Stimulated activated CD8-positive, alpha-beta memory T cell treated with anti-CD3 and anti-CD28 coated beads, Interleukin-7, amount 100 ng/mL, for 24 hours (primary cell): ENCODE data around the gene YEATS2.

Source experiments
- DNase-seq: peaks from one replicate; pipeline ENCODE4 v3.0.0-alpha.2; 2020; ENCODE audit warnings: low read depth

YEATS2 gene

DNA sequence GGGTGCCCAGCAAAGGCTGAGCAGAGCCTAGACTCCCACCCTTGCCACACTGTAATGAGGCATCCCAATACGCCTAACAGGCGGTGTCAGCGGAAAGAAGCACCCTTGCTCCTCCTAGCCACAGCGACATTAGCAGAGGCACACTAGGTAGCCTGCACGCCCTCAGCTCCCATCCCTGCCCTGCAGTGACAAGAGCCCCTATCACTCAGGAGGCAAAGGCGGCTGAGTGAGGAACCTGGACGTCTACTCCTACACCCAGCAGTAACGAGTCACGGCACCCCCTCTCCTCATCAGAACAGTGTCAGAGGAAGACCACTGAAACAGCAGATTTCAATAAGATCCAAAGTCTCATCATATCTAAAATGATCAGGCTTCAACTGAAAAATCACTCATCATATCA is 139.8 kb downstream of the YEATS2 start:
- no peak for DNase-seq

DNA sequence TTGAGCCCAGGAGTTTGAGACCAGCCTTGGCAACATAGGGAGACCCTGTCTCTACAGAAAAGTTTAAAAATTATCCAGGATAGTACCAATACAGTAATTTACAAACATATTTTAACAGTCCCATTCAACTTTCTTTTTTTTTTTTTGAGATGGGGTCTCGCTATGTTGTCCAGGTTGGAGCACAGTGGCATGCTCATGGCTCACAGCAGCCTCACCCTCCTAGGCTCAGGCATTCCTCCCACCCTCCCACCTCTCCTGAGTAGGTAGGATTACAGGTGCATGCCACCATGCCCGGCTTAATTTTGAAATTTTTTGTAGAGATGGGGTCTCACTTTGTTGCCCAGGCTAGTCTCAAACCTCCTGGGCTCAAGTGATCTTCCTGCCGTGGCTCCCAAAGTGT is 140.3 kb downstream of the YEATS2 start:
- DNase-seq, result no peak

DNA sequence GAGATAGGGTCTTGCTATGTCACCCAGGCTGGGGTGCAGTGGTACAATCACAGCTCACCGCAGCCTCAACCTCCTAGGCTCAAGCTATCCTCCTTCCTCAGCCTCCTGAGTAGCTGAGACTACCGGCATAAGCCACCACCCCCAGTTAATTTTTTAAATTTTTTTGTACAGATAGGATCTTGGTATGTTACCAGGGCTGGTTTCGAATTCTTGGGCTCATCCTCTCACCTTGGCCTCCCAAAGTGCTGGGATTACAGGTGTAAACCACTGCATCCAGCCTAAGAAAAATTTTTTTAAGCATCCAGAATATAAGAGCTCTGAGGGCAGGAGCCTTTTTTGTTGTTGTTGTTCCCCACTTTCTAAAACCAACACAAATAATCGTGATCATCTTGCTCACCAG is 142.2 kb downstream of the YEATS2 start:
- DNase-seq, result no peak

DNA sequence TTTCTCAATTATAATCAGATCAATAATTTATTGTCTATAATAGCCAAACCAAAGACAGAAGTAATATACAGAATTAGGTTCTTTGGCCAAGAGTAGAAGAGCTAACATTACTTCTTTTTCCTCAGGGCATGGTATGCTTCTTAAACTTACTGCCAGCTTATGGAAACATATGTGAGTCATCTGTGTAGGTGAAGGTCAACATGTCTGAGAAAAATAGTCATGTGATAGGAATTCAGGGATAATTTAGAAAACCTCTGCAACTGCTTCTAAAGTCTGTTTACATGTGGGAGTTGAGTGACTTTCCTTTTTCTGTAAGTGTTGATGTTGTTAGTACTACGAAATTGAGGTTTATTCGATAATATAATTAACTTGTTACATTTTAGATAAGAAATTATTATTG is 147.0 kb downstream of the YEATS2 start:
- DNase-seq, result no peak

DNA sequence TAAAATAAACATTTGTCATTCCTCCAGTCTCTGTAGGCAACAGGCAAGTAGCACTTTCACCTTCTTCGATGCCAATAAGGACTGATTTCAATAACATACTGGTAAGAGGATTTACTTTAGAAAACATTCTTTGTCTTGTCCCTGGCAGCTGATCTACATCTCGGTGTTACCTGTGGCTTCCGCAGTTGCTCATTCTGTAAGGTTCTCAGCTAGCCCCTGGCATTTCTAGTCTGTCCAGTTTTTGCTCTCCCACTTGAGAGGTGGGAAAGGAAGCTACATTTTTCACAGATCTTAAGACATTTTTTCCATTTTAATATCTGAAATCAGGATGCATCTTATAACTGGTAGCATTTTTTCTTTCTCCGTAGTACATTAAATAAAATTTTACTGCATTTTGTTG is 147.5 kb downstream of the YEATS2 start:
- DNase-seq, result no peak

DNA sequence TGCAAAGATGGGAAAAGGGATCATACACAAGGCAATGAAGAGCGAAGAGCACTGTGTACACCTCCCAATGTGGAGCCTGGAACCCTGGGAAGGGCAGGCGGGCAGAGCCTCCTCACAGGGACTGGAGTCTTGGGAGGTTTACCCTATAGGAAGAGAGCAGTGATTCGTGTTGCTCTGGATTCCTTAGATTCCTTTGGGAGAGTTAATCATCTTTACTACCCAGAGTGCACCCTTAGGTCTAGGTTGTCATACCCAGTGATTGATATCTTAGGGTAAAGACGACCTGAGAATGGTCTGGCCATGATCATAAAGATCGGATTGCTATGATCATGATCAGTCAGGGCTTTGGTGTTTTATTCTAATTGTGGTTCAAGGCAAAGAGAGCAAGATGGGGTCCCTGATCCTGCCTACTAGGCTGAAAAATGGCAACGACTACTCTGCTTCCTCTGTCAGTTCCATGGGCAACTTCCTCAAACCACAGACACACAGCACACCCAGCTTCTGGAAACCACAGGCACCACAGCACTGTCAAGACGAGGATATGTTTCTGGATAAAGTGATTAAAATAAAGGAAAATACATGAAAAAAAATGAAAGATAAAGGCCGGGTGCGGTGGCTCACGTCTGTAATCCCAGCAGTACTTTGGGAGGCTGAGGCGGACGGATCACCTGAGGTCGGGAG is 148.2 kb downstream of the YEATS2 start:
- DNase-seq, result no peak

DNA sequence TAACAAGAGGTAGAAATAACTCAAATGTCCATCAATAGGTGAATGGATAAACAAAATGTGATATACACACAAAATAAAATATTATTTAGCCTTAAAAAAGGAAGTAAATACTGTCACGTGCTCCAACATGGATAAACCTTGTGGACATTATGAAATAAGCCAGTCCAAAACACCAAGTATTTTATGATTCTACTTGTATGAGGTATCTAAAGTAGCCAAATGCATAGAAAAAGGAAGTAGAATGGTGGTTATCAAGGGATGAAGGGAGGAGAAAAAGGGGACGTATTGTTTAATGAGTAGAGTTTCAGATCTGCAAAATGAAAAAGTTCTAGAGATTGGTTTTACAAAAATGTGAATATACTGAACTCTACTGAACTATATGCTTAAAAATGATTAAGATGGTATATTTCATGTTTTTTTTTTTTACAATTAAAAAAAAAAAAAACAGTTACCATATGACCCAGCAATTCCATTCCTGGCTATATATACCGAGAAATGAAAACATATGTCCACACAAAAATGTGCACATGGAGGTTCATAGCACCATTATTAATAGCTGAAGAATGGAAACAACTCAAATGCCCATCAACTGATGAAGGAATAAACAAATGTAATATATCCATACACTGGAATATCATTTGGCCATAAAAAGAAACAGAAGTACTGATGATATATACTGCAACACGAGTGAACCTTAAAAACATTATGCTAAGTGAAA is 156.9 kb downstream of the YEATS2 start:
- DNase-seq, result no peak

DNA sequence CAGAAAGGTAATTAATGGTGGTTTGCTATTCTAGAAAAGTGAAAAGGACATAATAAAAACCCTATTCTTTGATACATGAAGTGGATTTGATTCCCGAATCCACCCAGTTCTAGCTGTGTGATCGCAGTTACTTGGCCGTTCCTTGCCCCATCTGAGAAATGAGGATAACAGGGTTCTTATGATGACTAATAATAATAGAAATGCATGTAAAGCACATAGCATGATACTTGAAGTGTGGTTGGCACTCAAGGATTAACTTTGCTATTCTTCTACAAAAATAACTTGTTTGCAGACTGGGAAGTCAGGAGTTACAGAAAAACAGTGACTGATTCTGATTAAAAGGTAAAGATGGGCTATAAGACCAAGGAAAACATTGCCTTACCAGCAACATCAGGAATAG is 160.3 kb downstream of the YEATS2 start:
- DNase-seq, result no peak
